HG02642 (cell line): ENCODE measurements around the gene TRAF5.
"Not testable (repeated sequence)": the region's sequence is repeated elsewhere in the genome, so short reads cannot be mapped to it uniquely, and the experiment has no call there.

Experiments used
- ATAC-seq: cut with Tn5 transposase; IDR thresholded peaks from one replicate; pipeline ENCODE4 v1.9.1; 2021; ENCODE audit warnings: mild to moderate bottlenecking; ENCODE audit not compliant: unreplicated experiment, poor library complexity

TRAF5 gene

GRCh38 chr1:211343607-211344006 lies 17.0 kb downstream of the TRAF5 start:
- no peak for ATAC-seq

GRCh38 chr1:211344152-211344618 lies 17.6 kb downstream of the TRAF5 start:
- no peak for ATAC-seq

- ATAC-seq, result no peak
Observed at GRCh38 chr1:211345719-211346118, 19.1 kb downstream of the TRAF5 start.

GRCh38 chr1:211347077-211347844 lies 20.6 kb downstream of the TRAF5 start:
- ATAC-seq, result no peak

- ATAC-seq, result no peak
Observed at GRCh38 chr1:211348547-211348946, 21.9 kb downstream of the TRAF5 start.

GRCh38 chr1:211349741-211350140 lies 23.1 kb downstream of the TRAF5 start:
- ATAC-seq, result no peak

GRCh38 chr1:211352055-211352454 lies 25.4 kb downstream of the TRAF5 start:
- ATAC-seq, result not testable (repeated sequence)

GRCh38 chr1:211352465-211352864 lies 25.8 kb downstream of the TRAF5 start:
- no peak for ATAC-seq

- peak; percentile 84 for ATAC-seq
Observed at GRCh38 chr1:211352985-211353515, 26.4 kb downstream of the TRAF5 start.

GRCh38 chr1:211353562-211354212 lies 27.1 kb downstream of the TRAF5 start:
- ATAC-seq, result no peak

- ATAC-seq, result no peak
Observed at GRCh38 chr1:211355873-211356272, 29.2 kb downstream of the TRAF5 start.

GRCh38 chr1:211356723-211357407 lies 30.2 kb downstream of the TRAF5 start:
- ATAC-seq, result no peak

- ATAC-seq, result no peak
Observed at GRCh38 chr1:211358685-211359084, 32.1 kb downstream of the TRAF5 start.

- no peak for ATAC-seq
Observed at GRCh38 chr1:211359876-211360275, 33.2 kb downstream of the TRAF5 start.

GRCh38 chr1:211361202-211361601 lies 34.6 kb downstream of the TRAF5 start:
- ATAC-seq, result no peak

- ATAC-seq, result no peak
Observed at GRCh38 chr1:211369640-211370039, 43.0 kb downstream of the TRAF5 start.

GRCh38 chr1:211370669-211371068 lies 44.0 kb downstream of the TRAF5 start:
- no peak for ATAC-seq

- no peak for ATAC-seq
Observed at GRCh38 chr1:211371406-211372105, 44.9 kb downstream of the TRAF5 start.

GRCh38 chr1:211372463-211372862 lies 45.8 kb downstream of the TRAF5 start:
- ATAC-seq, result no peak

- ATAC-seq, result no peak
Observed at GRCh38 chr1:211375146-211375818, 48.6 kb downstream of the TRAF5 start.
